ENCODE data around the gene PPARD.
"Not testable (repeated sequence)": the region's sequence is repeated elsewhere in the genome, so short reads cannot be mapped to it uniquely, and the experiment has no call there.

The PPARD gene

GRCh38 chr6:35312807-35313206 lies 29.6 kb upstream of the PPARD start:
- DNase-seq, result no peak

- no peak for DNase-seq
These were observed 24.7 kb upstream of the PPARD start for GRCh38 chr6:35317483-35318195.

GRCh38 chr6:35318196-35319171 lies 23.9 kb upstream of the PPARD start:
- DNase-seq, result peak in 1 of 2 experiments; percentile 46

- DNase-seq, result no peak
These were observed 22.9 kb upstream of the PPARD start for GRCh38 chr6:35319346-35320030.

GRCh38 chr6:35320031-35320410 lies 22.3 kb upstream of the PPARD start:
- no peak for DNase-seq

- no peak for DNase-seq
These were observed 21.3 kb upstream of the PPARD start for GRCh38 chr6:35321091-35321490.

- no peak for DNase-seq
These were observed 14.9 kb upstream of the PPARD start for GRCh38 chr6:35327349-35328027.

- DNase-seq, result no peak
These were observed 14.1 kb upstream of the PPARD start for GRCh38 chr6:35328108-35328723.

GRCh38 chr6:35328965-35329364 lies 13.4 kb upstream of the PPARD start:
- DNase-seq, result not testable (repeated sequence)

- no peak for DNase-seq
These were observed 11.7 kb upstream of the PPARD start for GRCh38 chr6:35330541-35331119.

GRCh38 chr6:35332074-35332887 lies 10.1 kb upstream of the PPARD start:
- DNase-seq, result not testable (repeated sequence)

GRCh38 chr6:35341557-35341956 lies 801 bp upstream of the PPARD start:
- DNase-seq, result no peak

- DNase-seq, result no peak
These were observed 905 bp downstream of the PPARD start for GRCh38 chr6:35343092-35343834.

- DNase-seq, result no peak
These were observed 1.6 kb downstream of the PPARD start for GRCh38 chr6:35343835-35344550.

- no peak for DNase-seq
These were observed 9.1 kb downstream of the PPARD start for GRCh38 chr6:35351422-35351821.

GRCh38 chr6:35352735-35353134 lies 10.4 kb downstream of the PPARD start:
- DNase-seq, result no peak

- no peak for DNase-seq
These were observed 12.2 kb downstream of the PPARD start for GRCh38 chr6:35354361-35355135.

GRCh38 chr6:35356391-35356790 lies 14.0 kb downstream of the PPARD start:
- DNase-seq, result no peak

GRCh38 chr6:35357677-35358076 lies 15.3 kb downstream of the PPARD start:
- DNase-seq, result no peak
